HG02981 (cell line): Measurements from ENCODE around the gene BLTP3A.
A peak's percentile ranks its signal among the peaks of the same experiment; 100 is the strongest.
"Not testable (repeated sequence)": the region's sequence is repeated elsewhere in the genome, so short reads cannot be mapped to it uniquely, and the experiment has no call there.

Source experiments
- ATAC-seq: cut with Tn5 transposase; IDR thresholded peaks from one replicate; pipeline ENCODE4 v1.9.1; 2021; ENCODE audit warnings: mild to moderate bottlenecking, moderate library complexity; ENCODE audit not compliant: unreplicated experiment

Gene BLTP3A

GRCh38 chr6:34791701-34792604, at the start of gene BLTP3A:
Gene BLTP3A (plus strand): TSS chr6:34792083. CDS start chr6:34792251, 168 bp downstream.
- peak; percentile 74 for ATAC-seq

- ATAC-seq: no peak
Observed at GRCh38 chr6:34742094-34742493, 49.8 kb upstream of the BLTP3A start.

- ATAC-seq: no peak
Observed at GRCh38 chr6:34743625-34744293, 48.1 kb upstream of the BLTP3A start.

GRCh38 chr6:34744294-34744647, 47.6 kb upstream of the BLTP3A start:
- not testable (repeated sequence) for ATAC-seq

GRCh38 chr6:34745277-34746103, 46.4 kb upstream of the BLTP3A start:
- no peak for ATAC-seq

GRCh38 chr6:34746104-34746846, 45.6 kb upstream of the BLTP3A start:
- no peak for ATAC-seq

- no peak for ATAC-seq
Observed at GRCh38 chr6:34748757-34749156, 43.1 kb upstream of the BLTP3A start.

- ATAC-seq: not testable (repeated sequence)
Observed at GRCh38 chr6:34756513-34756856, 35.4 kb upstream of the BLTP3A start.

DNA sequence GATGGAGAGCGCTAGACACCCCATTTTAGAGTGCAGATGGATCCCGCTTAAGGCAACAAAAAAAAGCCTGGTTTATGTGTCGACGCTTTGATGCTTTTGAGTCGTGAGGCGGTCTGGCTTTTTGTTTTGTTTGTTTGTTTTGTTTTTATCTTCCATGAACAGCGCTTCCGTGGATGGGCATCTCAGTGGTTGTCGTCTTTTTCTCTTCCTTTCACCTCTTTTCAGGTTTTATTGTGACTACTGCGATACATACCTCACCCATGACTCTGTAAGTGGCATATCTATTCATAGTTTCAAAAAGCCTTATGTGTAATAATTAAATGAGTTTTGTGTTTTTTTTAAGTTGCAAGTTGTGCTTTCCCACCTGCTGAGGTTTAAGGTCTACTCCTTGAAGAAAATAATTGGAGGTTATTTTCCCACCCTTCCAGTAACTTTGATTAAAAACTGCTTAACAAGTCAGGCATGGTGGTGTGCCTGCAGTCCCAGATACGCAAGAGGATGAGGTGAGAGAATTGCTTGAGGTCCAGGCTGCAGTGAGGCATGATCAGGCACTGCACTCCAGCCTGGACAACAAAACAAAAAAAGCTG, 34.1 kb upstream of the BLTP3A start:
- no peak for ATAC-seq

GRCh38 chr6:34760108-34760507, 31.8 kb upstream of the BLTP3A start:
- no peak for ATAC-seq

DNA sequence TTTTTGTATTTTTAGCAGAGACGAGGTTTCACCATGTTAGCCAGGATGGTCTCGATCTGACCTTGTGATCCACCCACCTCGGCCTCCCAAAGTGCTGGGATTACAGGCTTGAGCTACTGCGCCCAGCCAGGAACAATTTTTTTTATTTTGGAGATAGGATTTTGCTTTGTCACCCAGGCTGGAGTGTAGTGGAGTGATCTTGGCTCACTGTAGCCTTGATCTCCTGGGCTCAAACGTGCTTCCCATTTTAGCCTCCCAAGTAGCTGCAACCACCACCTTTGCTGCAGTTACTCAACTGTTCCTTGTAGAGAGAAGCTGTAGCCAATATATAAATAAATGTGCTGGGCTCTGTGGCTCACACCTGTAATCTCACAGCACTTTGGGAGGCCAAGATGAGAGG, 30.2 kb upstream of the BLTP3A start:
- not testable (repeated sequence) for ATAC-seq

- ATAC-seq: no peak
Observed at GRCh38 chr6:34768148-34768547, 23.7 kb upstream of the BLTP3A start.

DNA sequence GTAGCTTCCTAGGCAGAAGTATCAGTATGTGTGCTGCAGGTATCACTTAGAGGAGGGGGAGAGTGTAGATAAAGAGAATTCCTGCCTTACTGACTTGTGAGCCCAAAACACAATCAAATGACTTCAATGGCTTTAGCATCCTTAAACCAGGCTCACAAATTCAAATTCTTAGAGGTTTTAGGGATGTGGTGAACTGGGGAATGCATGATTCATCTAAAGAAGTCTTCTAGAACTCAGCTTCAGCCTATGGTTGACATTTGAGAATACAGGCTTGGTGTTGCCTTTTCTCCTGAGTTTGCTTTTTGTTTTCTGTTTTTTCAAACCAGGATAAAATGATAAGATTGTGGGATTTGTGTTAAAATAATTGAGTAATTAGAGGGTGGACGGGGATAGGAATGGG, 20.2 kb upstream of the BLTP3A start:
- ATAC-seq: no peak

- no peak for ATAC-seq
Observed at GRCh38 chr6:34772940-34773339, 18.9 kb upstream of the BLTP3A start.

DNA sequence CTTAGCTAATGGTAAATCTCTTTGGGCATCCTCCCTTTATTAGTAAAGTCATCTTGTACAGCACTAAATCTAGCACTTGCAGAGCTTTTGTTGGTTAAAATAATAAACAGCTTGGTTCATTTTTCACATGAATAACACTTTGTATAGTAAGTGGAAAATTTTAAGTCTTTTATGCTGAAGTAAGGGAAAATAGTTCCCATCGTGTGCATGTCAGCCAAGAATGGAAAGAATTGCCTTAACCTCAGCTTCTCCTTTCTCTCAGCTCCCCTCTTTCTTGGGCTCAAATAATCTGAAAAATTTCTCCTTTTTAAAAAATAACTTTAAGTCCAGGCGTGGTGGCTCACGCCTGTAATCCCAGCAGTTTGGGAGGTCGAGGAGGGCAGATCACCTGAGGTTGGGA, 18.0 kb upstream of the BLTP3A start:
- ATAC-seq: no peak

DNA sequence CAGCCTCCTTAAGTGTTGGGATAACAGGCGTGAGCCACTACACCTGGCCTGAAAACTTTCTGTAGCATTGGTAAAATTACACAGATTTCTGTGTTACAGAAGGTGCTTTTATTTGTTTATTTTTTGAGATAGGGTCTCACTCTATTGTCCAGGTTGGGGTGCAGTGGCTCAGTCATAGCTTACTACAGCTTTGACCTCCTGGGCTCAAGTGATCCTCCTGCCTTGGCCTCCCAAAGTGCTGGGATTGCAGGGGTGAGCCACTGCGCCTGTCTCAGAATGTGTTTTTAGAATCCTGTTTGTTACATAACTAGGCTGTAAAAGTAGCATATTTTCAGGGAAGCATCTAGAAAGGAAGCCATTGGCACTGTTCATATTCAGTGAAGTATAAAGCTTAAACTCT, 16.9 kb upstream of the BLTP3A start:
- no peak for ATAC-seq

- ATAC-seq: not testable (repeated sequence)
Observed at GRCh38 chr6:34785375-34785774, 6.5 kb upstream of the BLTP3A start.

GRCh38 chr6:34787152-34787551, 4.7 kb upstream of the BLTP3A start:
- not testable (repeated sequence) for ATAC-seq

GRCh38 chr6:34788111-34788510, 3.8 kb upstream of the BLTP3A start:
- no peak for ATAC-seq

- ATAC-seq: peak; percentile 24
Observed at GRCh38 chr6:34791164-34791700, 651 bp upstream of the BLTP3A start.
